HG03469 (cell line): Measurements from ENCODE around the gene ZFAND3.

Experiments
- ATAC-seq: cut with Tn5 transposase; IDR thresholded peaks from one replicate; pipeline ENCODE4 v1.9.1; 2021; ENCODE audit warnings: mild to moderate bottlenecking, moderate library complexity, moderate number of reproducible peaks; ENCODE audit not compliant: unreplicated experiment

ZFAND3 gene

GRCh38 chr6:37826993-37827392 lies 7.5 kb downstream of the ZFAND3 start:
- no peak for ATAC-seq

- no peak for ATAC-seq
Measured at GRCh38 chr6:37827603-37828265, 8.2 kb downstream of the ZFAND3 start.

GRCh38 chr6:37830225-37830624 lies 10.7 kb downstream of the ZFAND3 start:
- no peak for ATAC-seq

GRCh38 chr6:37831457-37831856 lies 11.9 kb downstream of the ZFAND3 start:
- no peak for ATAC-seq

- no peak for ATAC-seq
Measured at GRCh38 chr6:37835923-37836322, 16.4 kb downstream of the ZFAND3 start.

- ATAC-seq, result no peak
Measured at GRCh38 chr6:37838219-37838921, 18.8 kb downstream of the ZFAND3 start.

- no peak for ATAC-seq
Measured at GRCh38 chr6:37840143-37840939, 20.8 kb downstream of the ZFAND3 start.

- no peak for ATAC-seq
Measured at GRCh38 chr6:37840940-37841300, 21.4 kb downstream of the ZFAND3 start.

- ATAC-seq, result no peak
Measured at GRCh38 chr6:37845026-37845911, 25.7 kb downstream of the ZFAND3 start.

- no peak for ATAC-seq
Measured at GRCh38 chr6:37845930-37846329, 26.4 kb downstream of the ZFAND3 start.

- ATAC-seq, result no peak
Measured at GRCh38 chr6:37847704-37848103, 28.2 kb downstream of the ZFAND3 start.

- ATAC-seq, result no peak
Measured at GRCh38 chr6:37848371-37848770, 28.8 kb downstream of the ZFAND3 start.

GRCh38 chr6:37850260-37850659 lies 30.7 kb downstream of the ZFAND3 start:
- no peak for ATAC-seq

- ATAC-seq, result no peak
Measured at GRCh38 chr6:37850728-37851285, 31.3 kb downstream of the ZFAND3 start.

- ATAC-seq, result no peak
Measured at GRCh38 chr6:37851997-37852524, 32.5 kb downstream of the ZFAND3 start.

- no peak for ATAC-seq
Measured at GRCh38 chr6:37856285-37856684, 36.8 kb downstream of the ZFAND3 start.

- no peak for ATAC-seq
Measured at GRCh38 chr6:37858363-37858762, 38.8 kb downstream of the ZFAND3 start.

GRCh38 chr6:37860226-37860839 lies 40.8 kb downstream of the ZFAND3 start:
- no peak for ATAC-seq

GRCh38 chr6:37861452-37861851 lies 41.9 kb downstream of the ZFAND3 start:
- no peak for ATAC-seq

GRCh38 chr6:37862430-37862829 lies 42.9 kb downstream of the ZFAND3 start:
- no peak for ATAC-seq
